GM18505 (cell line): ENCODE data around the gene MTFR1L.

Experiments
- ATAC-seq: cut with Tn5 transposase; IDR thresholded peaks from one replicate; pipeline ENCODE4 v1.9.1; 2021; ENCODE audit not compliant: unreplicated experiment
- POLR2A ChIP-seq: IDR thresholded peaks from 4 replicates; pipeline ENCODE4 v1.6.1; 2011; ENCODE audit warnings: borderline replicate concordance; ENCODE audit not compliant: insufficient read depth, insufficient read length; ENCODE audit errors: extremely low read depth

Gene MTFR1L

GRCh38 chr1:25870614-25871013, 50.9 kb downstream of the MTFR1L start:
- no peak for ATAC-seq
- TF ChIP-seq POLR2A: no peak

DNA sequence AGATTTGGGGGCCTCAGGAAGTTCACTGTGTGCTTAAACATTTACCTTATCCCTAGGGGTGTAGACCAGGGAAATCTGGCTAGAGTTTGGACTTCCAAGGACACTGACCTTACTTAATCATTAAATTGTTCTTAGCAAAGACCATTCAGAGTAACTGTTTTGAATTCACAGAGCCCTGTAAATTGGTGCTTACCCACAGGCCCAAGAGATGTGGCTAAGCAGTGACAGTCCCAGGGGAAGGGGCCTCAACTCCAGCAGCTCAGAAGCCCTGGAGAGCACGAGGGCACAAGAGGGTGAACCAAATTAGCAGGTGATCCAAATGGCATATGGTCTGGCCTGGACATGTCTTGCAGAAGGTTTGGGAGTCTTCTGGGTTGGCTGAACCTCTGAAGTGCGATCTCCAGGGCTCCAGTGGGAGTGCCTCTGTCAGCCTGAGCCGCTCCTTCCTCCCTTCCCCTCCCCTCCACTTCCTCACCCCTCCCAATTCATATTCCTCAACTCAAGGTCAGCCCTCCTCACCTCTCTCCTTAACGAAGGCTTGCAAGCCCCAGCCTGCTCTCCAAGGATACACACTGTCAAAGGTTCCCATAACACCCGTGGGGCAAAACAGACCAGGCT, 51.4 kb downstream of the MTFR1L start:
- no peak for ATAC-seq
- TF ChIP-seq POLR2A: no peak

DNA sequence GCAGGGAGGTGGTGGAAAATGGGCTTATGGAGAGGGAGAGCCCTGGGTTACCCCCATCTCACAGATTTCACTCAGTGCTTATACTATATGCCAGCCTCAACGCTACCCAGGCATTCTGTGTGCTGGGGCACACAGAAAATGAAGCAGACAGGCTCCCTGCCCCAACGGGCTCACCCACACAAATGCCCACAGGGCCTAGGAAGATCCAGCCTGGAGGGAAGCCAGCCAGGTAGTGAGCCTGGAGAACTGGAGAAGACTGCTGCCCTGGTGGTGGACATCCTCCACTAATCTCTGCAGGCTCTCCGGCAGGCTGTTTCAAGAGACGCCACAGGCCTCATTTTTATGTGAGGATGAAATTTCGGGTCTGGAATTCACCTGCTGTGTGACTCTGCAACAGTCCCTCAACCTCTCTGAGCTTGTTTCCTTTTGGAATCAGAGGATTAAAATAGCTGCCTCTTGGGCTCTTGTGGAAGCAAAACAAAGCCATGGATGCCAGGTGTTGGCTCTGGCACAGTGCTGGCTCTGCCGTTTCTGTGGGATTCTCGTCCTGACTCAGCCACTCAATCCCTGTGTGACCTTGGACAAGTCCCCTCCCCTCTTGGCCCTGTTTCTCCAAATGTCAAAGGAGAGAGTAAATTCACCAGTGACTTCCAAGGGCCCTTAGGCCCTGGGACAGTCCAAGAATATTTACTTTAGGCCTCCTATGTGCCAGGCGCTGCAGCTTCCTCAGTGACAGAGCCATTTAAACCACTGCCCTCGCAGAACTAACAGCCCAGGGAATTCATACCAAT, 52.1 kb downstream of the MTFR1L start:
- no peak for ATAC-seq
- no peak for TF ChIP-seq POLR2A

GRCh38 chr1:25872713-25873112, 53.0 kb downstream of the MTFR1L start:
- ATAC-seq: no peak
- TF ChIP-seq POLR2A: no peak

DNA sequence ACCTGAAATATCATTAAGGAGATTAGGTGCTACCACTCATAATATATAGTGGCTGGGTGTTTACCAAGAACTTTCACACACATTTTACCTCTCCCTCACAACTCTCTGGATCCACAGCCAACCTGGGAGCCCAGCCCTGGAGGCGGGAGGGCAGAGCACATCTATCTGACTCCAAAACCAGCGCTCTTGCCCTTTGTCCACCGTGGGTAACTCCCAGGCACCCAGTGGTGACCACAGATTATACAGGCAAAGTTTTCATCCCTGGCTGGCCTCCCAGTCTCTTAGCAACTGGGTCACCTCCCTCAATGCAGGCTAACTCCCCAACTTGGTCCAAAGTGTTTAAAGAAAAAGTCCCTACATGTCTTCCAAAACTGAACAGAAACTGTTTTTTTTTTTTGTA, 53.4 kb downstream of the MTFR1L start:
- no peak for TF ChIP-seq POLR2A
- no peak for ATAC-seq

GRCh38 chr1:25874209-25874608, 54.5 kb downstream of the MTFR1L start:
- ATAC-seq: no peak
- no peak for TF ChIP-seq POLR2A

- TF ChIP-seq POLR2A: no peak
- ATAC-seq: no peak
Observed at GRCh38 chr1:25874635-25875153, 54.9 kb downstream of the MTFR1L start.

GRCh38 chr1:25875154-25875855, 55.6 kb downstream of the MTFR1L start, which contains the start of gene PAQR7:
Gene PAQR7 (minus strand): TSS chr1:25875708. CDS start chr1:25863839, 11,869 bp downstream.
- no peak for ATAC-seq
- peak; percentile 51 for TF ChIP-seq POLR2A

- TF ChIP-seq POLR2A: no peak
- no peak for ATAC-seq
Observed at GRCh38 chr1:25875856-25876692, 56.3 kb downstream of the MTFR1L start.

GRCh38 chr1:25876693-25877077, 56.9 kb downstream of the MTFR1L start:
- TF ChIP-seq POLR2A: no peak
- no peak for ATAC-seq

DNA sequence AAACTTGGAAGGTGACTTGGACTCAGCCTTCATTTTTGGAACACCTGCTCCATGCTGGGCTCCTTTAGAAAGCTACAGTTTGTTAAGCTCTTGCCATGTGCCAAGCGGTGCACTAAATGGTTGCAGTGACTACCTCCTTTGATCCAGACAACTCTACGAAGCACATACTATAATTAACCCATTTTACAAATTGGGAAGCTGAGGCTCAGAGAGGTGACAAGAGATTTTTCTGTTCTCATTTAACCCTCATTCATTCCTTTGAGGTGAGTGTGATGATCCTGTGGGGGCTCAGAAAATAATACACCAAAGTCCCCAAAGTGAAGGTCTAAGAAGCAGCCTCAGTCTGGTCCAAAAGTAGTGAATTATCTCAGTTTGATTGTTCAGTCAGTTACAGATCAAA, 57.4 kb downstream of the MTFR1L start:
- ATAC-seq: no peak
- no peak for TF ChIP-seq POLR2A

GRCh38 chr1:25878690-25879089, 58.9 kb downstream of the MTFR1L start:
- no peak for TF ChIP-seq POLR2A

GRCh38 chr1:25879675-25880074, 59.9 kb downstream of the MTFR1L start:
- no peak for ATAC-seq
- no peak for TF ChIP-seq POLR2A

More at GRCh38 chr1:25878690-25879089, 58.9 kb downstream of the MTFR1L start:
- no peak for ATAC-seq
